Stimulated activated CD4-positive, alpha-beta T cell treated with anti-CD3 and anti-CD28 coated beads, Interleukin-4, amount 100 ng/mL, for 24 hours (primary cell): ENCODE measurements around the gene SGMS1.
"Not testable (repeated sequence)": the region's sequence is repeated elsewhere in the genome, so short reads cannot be mapped to it uniquely, and the experiment has no call there.

Source experiments
- DNase-seq: peaks from one replicate; pipeline ENCODE4 v3.0.0-alpha.2; 2020

Gene SGMS1

GRCh38 chr10:50623663-50624412 lies at the start of gene SGMS1:
TSS of gene SGMS1 (minus strand) at chr10:50623956. CDS start at chr10:50344114, 279,842 bp downstream.
- DNase-seq: peak; percentile 80

GRCh38 chr10:50672152-50672551 lies 48.4 kb upstream of the SGMS1 start:
- not testable (repeated sequence) for DNase-seq

GRCh38 chr10:50671645-50672044 lies 47.9 kb upstream of the SGMS1 start:
- not testable (repeated sequence) for DNase-seq

GRCh38 chr10:50669957-50670356 lies 46.2 kb upstream of the SGMS1 start:
- DNase-seq: not testable (repeated sequence)

GRCh38 chr10:50667353-50667752 lies 43.6 kb upstream of the SGMS1 start:
- not testable (repeated sequence) for DNase-seq

- DNase-seq: not testable (repeated sequence)
These were observed 38.7 kb upstream of the SGMS1 start for GRCh38 chr10:50662420-50662819.

- DNase-seq: not testable (repeated sequence)
These were observed 37.8 kb upstream of the SGMS1 start for GRCh38 chr10:50661563-50661962.

GRCh38 chr10:50659865-50660730 lies 36.3 kb upstream of the SGMS1 start:
- peak; percentile 72 for DNase-seq

- not testable (repeated sequence) for DNase-seq
These were observed 35.5 kb upstream of the SGMS1 start for GRCh38 chr10:50659016-50659864.

GRCh38 chr10:50658165-50658564 lies 34.4 kb upstream of the SGMS1 start:
- no peak for DNase-seq

- DNase-seq: no peak
These were observed 30.0 kb upstream of the SGMS1 start for GRCh38 chr10:50653758-50654157.

- no peak for DNase-seq
These were observed 29.4 kb upstream of the SGMS1 start for GRCh38 chr10:50653142-50653541.

GRCh38 chr10:50651808-50652207 lies 28.1 kb upstream of the SGMS1 start:
- no peak for DNase-seq

- no peak for DNase-seq
These were observed 26.7 kb upstream of the SGMS1 start for GRCh38 chr10:50650481-50650880.

- no peak for DNase-seq
These were observed 25.1 kb upstream of the SGMS1 start for GRCh38 chr10:50648935-50649227.

- no peak for DNase-seq
These were observed 24.6 kb upstream of the SGMS1 start for GRCh38 chr10:50648089-50648934.

GRCh38 chr10:50647350-50647749 lies 23.6 kb upstream of the SGMS1 start:
- DNase-seq: not testable (repeated sequence)

GRCh38 chr10:50645236-50645635 lies 21.5 kb upstream of the SGMS1 start:
- no peak for DNase-seq

- no peak for DNase-seq
These were observed 17.9 kb upstream of the SGMS1 start for GRCh38 chr10:50641626-50642025.

GRCh38 chr10:50640238-50640637 lies 16.5 kb upstream of the SGMS1 start:
- no peak for DNase-seq

GRCh38 chr10:50636618-50637579 lies 13.1 kb upstream of the SGMS1 start:
- peak; percentile 52 for DNase-seq
